GM18873 (cell line): Measurements from ENCODE around the gene TRIM32.

ENCODE experiments used
- ATAC-seq: cut with Tn5 transposase; IDR thresholded peaks from one replicate; pipeline ENCODE4 v1.9.1; 2021; ENCODE audit warnings: mild to moderate bottlenecking, moderate library complexity, moderate number of reproducible peaks; ENCODE audit not compliant: unreplicated experiment, low FRiP score

Gene TRIM32

GRCh38 chr9:116704470-116704869, 17.4 kb downstream of the TRIM32 start:
- ATAC-seq = no peak

GRCh38 chr9:116705531-116705930, 18.4 kb downstream of the TRIM32 start:
- no peak for ATAC-seq

GRCh38 chr9:116706310-116707290, 19.5 kb downstream of the TRIM32 start:
- ATAC-seq = no peak

GRCh38 chr9:116712781-116713180, 25.7 kb downstream of the TRIM32 start:
- ATAC-seq = no peak

GRCh38 chr9:116713271-116713670, 26.2 kb downstream of the TRIM32 start:
- no peak for ATAC-seq

GRCh38 chr9:116715751-116716150, 28.6 kb downstream of the TRIM32 start:
- no peak for ATAC-seq

- ATAC-seq = no peak
Observed at GRCh38 chr9:116716438-116716837, 29.3 kb downstream of the TRIM32 start.

- no peak for ATAC-seq
Observed at GRCh38 chr9:116717150-116717549, 30.0 kb downstream of the TRIM32 start.

- no peak for ATAC-seq
Observed at GRCh38 chr9:116718111-116718510, 31.0 kb downstream of the TRIM32 start.

- no peak for ATAC-seq
Observed at GRCh38 chr9:116720111-116720510, 33.0 kb downstream of the TRIM32 start.

- no peak for ATAC-seq
Observed at GRCh38 chr9:116721411-116721810, 34.3 kb downstream of the TRIM32 start.

GRCh38 chr9:116721944-116722343, 34.8 kb downstream of the TRIM32 start:
- ATAC-seq = no peak

- ATAC-seq = no peak
Observed at GRCh38 chr9:116724123-116724522, 37.0 kb downstream of the TRIM32 start.

- no peak for ATAC-seq
Observed at GRCh38 chr9:116726602-116727001, 39.5 kb downstream of the TRIM32 start.

- no peak for ATAC-seq
Observed at GRCh38 chr9:116733010-116733641, 46.0 kb downstream of the TRIM32 start.

- no peak for ATAC-seq
Observed at GRCh38 chr9:116736399-116737151, 49.5 kb downstream of the TRIM32 start.

- ATAC-seq = no peak
Observed at GRCh38 chr9:116737152-116737546, 50.0 kb downstream of the TRIM32 start.

GRCh38 chr9:116741086-116741740, 54.1 kb downstream of the TRIM32 start:
- no peak for ATAC-seq

GRCh38 chr9:116741742-116742141, 54.6 kb downstream of the TRIM32 start:
- no peak for ATAC-seq

- ATAC-seq = no peak
Observed at GRCh38 chr9:116749176-116749575, 62.1 kb downstream of the TRIM32 start.
